Type B pancreatic cell (in vitro differentiated cells): Measurements from ENCODE around the gene ZNF513. TPM values are rescaled to one million over a fixed set of nuclear protein-coding genes. Genes with fewer than 3 reads are reported as not detected.
A peak's percentile ranks its signal among the peaks of the same experiment; 100 is the strongest.

Source experiments
- DNase-seq: peaks from one replicate; pipeline ENCODE4 v3.0.0; 2021; ENCODE audit warnings: mixed read lengths; ENCODE audit not compliant: unreplicated experiment; ENCODE audit errors: extremely low spot score
- H3K27ac Mint-ChIP-seq: 2 replicates; pipeline ENCODE4 v1.8.0; 2021; ENCODE audit warnings: mild to moderate bottlenecking, mixed read lengths
- H3K27me3 Mint-ChIP-seq: 2 replicates; pipeline ENCODE4 v1.8.0; 2021; ENCODE audit warnings: mixed read lengths
- H3K36me3 Mint-ChIP-seq: 2 replicates; pipeline ENCODE4 v1.8.0; 2021; ENCODE audit warnings: mixed read lengths
- H3K4me1 Mint-ChIP-seq: one replicate; pipeline ENCODE4 v1.8.0; 2021; ENCODE audit warnings: mixed read lengths; ENCODE audit not compliant: unreplicated experiment
- H3K4me3 Mint-ChIP-seq: 2 replicates; pipeline ENCODE4 v1.8.0; 2021; ENCODE audit warnings: mild to moderate bottlenecking, mixed read lengths
- H3K9me3 Mint-ChIP-seq: 2 replicates; pipeline ENCODE4 v1.8.0; 2021; ENCODE audit warnings: mixed read lengths
- total RNA-seq: library from RNA; stranded (reverse); gene quantifications from 2 replicates; pipeline ENCODE4 v1.2.1, GENCODE V29; 2021; ENCODE audit warnings: low replicate concordance
- TF ChIP-seq, protein P1 (sequence below): fragments of 200-600 bp; sonication (generic); conservative IDR thresholded peaks from 2 replicates; pipeline ENCODE4 v1.5.0; 2021; ENCODE audit warnings: antibody characterized with exemption, mild to moderate bottlenecking

The ZNF513 gene
- total RNA-seq, 1 donor from 2014 or later: 25.3 TPM

DNA sequence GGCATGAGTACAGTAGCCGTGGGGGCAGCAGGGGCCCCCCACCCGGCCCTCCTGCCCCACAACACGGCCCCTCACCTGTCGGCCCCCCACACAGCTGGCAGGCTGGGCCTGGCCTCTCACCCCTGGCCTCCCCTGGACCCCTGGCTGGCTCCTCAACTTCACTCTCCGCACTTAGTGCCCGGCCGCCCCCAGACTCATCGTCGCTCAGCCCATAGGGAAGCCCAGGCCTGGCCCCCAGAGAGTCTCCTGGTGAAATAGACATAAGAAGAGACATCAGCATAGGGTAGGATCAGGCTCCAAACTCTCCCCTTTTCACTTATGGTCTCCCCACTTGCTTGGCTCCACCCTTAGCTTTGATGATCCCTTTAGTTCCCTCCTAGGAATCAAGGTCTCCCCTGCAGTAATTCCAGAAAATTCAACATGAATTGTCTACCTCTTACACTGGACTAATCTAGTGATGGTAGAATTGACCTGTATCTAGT is 1.7 kb downstream of the ZNF513 start:
- Mint-ChIP-seq H3K4me3 (peak overlapping the region; percentile 88), H3K36me3 (peaks cover 18% of the 10 kb centered on the region), H3K27ac (peak overlapping the region; percentile 97), H3K4me1 (peaks cover 24% of the 10 kb centered on the region), H3K27me3 (no peaks in the 10 kb centered on the region), H3K9me3 (no peaks in the 10 kb centered on the region)
- no peak for DNase-seq
- TF ChIP-seq, protein P1, sequence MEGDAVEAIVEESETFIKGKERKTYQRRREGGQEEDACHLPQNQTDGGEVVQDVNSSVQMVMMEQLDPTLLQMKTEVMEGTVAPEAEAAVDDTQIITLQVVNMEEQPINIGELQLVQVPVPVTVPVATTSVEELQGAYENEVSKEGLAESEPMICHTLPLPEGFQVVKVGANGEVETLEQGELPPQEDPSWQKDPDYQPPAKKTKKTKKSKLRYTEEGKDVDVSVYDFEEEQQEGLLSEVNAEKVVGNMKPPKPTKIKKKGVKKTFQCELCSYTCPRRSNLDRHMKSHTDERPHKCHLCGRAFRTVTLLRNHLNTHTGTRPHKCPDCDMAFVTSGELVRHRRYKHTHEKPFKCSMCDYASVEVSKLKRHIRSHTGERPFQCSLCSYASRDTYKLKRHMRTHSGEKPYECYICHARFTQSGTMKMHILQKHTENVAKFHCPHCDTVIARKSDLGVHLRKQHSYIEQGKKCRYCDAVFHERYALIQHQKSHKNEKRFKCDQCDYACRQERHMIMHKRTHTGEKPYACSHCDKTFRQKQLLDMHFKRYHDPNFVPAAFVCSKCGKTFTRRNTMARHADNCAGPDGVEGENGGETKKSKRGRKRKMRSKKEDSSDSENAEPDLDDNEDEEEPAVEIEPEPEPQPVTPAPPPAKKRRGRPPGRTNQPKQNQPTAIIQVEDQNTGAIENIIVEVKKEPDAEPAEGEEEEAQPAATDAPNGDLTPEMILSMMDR: no peak

DNA sequence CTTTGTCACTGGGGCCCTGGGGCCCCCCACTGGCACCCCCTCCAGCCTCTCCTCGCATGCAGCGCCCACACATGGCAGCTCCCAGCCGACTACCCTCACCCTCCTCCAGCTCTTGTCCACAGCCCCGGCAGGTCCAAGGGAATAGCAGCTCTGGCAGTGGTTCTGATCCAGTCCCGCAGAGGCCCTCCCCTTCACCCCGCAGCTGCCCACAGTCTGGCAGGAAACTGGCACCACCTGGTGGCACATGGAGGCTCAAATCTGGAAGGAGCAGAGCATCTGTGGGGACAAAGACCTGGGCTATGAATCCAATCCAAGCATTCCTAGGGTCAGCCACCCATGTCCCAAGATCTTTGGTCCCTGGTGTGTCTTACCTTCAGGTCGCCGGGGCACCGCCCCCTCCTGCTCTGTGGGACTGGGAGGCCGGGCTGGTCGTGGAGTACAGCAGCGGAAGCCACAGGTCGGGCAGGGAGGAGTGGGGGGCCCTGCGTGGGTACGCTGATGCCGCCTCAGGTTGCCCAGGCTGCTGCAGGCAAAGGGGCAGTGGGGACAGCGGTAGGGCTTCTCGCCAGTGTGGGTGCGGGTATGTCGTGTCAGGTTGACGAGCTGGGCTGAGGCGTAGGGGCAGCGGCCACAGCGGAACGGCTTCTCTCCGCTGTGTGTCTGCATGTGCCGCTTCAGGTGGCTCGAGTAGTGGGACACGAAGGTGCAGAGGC is 2.3 kb downstream of the ZNF513 start:
- DNase-seq: no peak
- TF ChIP-seq, protein P1: no peak
- H3K9me3 Mint-ChIP-seq: no peaks in the 10 kb centered on the region
- H3K27me3 Mint-ChIP-seq: no peaks in the 10 kb centered on the region
- H3K36me3 Mint-ChIP-seq: peaks cover 17% of the 10 kb centered on the region
- peaks cover 24% of the 10 kb centered on the region for H3K4me1 Mint-ChIP-seq
- H3K4me3 Mint-ChIP-seq: no peak overlapping the region
- no peak overlapping the region for H3K27ac Mint-ChIP-seq

DNA sequence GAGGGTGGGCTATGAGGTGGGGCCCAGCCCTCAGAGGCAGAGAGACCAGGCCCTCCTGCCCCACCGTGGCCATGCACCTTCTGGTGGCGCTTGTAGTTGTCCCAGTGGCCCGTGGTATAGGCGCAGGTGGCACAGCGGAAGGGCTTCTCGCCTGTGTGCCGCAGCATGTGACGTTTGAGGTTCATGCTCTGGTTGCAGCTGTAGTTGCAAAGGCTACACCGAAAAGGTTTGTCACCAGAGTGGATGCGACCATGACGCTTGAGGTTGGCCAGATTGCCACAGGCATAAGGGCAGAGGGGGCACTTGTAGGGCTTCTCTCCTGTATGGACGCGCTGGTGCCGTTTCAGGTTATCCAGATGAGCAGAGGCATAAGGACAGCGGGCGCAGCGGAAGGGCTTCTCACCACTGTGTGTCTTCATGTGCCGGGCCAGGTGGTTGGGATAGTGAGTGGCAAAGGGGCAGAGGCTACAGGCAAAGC is 2.9 kb downstream of the ZNF513 start:
- Mint-ChIP-seq H3K9me3 (no peaks in the 10 kb centered on the region), H3K4me1 (peaks cover 27% of the 10 kb centered on the region), H3K27me3 (no peaks in the 10 kb centered on the region), H3K36me3 (peaks cover 20% of the 10 kb centered on the region), H3K27ac (peak overlapping the region; percentile 43), H3K4me3 (peak overlapping the region; percentile 75)
- TF ChIP-seq, protein P1: no peak
- no peak for DNase-seq

DNA sequence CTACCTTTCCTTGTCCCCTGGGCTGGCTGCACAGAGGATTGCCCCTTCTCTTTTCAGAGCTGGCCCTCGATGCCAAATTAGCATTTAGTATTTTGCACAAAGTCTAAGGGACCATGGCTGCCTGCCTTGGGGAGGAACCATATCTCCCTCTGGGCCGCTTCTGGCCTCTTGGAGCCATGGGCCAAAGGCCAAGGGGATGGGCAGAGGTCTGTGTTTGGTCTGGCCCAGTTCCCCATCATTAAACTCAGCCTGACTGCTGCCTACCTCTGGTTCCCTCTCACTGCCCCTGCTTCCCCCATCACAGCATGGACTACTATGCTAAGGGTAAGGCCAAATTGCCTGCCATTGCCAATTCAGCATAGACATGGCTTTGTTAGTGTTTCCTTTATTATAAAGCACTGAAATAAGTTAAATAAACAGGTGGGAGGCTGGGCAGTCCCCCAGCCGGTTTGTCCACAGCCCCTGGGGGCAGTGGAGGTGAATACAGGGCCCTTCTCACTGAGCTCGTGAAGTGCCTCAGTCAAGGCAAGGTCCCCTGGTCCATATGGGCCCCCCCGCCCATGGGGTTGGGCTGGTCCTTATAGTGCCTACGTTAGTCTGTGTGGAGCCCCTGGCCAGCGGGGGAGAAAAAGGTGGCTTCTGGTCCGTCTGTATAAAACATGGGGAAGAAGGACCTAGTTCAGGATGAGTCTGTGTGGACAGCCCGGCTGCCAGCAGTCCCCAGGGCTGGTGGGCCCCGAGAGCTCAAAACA is 3.5 kb downstream of the ZNF513 start:
- TF ChIP-seq, protein P1: no peak
- Mint-ChIP-seq H3K4me3 (peak overlapping the region; percentile 75), H3K36me3 (peaks cover 23% of the 10 kb centered on the region)

DNA sequence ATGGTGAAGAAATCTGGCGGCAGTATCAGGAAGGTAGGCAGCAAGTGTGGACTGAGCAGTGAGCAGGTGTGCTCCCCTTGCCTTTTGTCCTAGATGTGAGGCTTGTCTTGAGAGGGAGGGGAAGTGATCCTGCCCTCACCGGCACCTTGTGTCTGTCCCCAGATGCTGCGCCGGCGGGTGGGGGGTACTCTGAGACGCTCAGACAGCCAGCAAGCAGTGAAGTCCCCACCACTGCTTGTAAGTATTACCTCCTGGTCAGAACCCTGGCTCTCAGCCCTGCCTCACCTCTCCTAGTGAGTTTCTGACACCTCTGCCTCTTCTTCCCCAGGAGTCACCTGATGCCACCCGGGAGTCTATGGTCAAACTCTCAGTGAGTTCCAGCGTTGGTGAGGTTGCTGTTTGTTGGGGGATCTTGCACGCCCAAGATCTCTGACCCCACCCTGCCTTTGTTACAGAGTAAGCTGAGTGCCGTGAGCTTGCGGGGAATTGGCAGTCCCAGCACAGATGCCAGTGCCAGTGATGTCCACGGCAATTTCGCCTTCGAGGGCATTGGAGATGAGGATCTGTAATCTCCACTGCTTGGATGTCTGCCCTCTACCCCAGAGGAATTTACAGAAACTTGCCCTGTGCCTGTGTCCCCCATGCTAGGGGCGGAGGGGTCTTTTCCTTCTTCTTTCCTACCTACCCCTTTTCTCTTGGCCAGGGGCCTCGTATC is 4.2 kb downstream of the ZNF513 start:
- Mint-ChIP-seq H3K9me3 (no peaks in the 10 kb centered on the region), H3K27me3 (no peaks in the 10 kb centered on the region), H3K4me3 (no peak overlapping the region), H3K4me1 (peaks cover 34% of the 10 kb centered on the region), H3K36me3 (peaks cover 23% of the 10 kb centered on the region), H3K27ac (no peak overlapping the region)
- TF ChIP-seq, protein P1: no peak
- no peak for DNase-seq

More for the DNA sequence above, 3.5 kb downstream of the ZNF513 start:
- DNase-seq: no peak
- H3K9me3 Mint-ChIP-seq: no peaks in the 10 kb centered on the region
- no peak overlapping the region for H3K27ac Mint-ChIP-seq
- H3K4me1 Mint-ChIP-seq: peaks cover 32% of the 10 kb centered on the region
- H3K27me3 Mint-ChIP-seq: no peaks in the 10 kb centered on the region
